Heart left ventricle (tissue), 16 donors: ENCODE results near the gene TECPR2. TPM values are rescaled to one million over a fixed set of nuclear protein-coding genes. Genes with fewer than 3 reads are reported as not detected.

Experiments used
- ATAC-seq, 4 donors: fragments of 200-7000 bp; cut with Tn5 transposase; one replicate each; pipeline ENCODE4 v1.9.1; 2020 to 2022; ENCODE audit warnings: moderate library complexity in 4 of 4, mild to moderate bottlenecking in 3 of 4, moderate number of reproducible peaks in 1 of 4
- DNase-seq, 5 donors: peaks; one replicate each; pipeline ENCODE4 v3.0.0-alpha.2; 2020
- H3K27ac ChIP-seq, 12 donors: fragments of 200-600 bp; sonication (generic) in 4 of 12; one replicate each; pipeline versions ENCODE4 v1.5.0 to v1.8.0; 2016 to 2022; ENCODE audit warnings: mild to moderate bottlenecking in 2 of 12
- H3K27me3 ChIP-seq, 9 donors: fragments of 200-600 bp; sonication (generic) in 2 of 9; one replicate each; pipeline versions ENCODE4 v1.5.1 to v1.8.0; 2016 to 2022; ENCODE audit warnings: mild to moderate bottlenecking in 3 of 9
- H3K36me3 ChIP-seq, 9 donors: fragments of 200-600 bp; sonication (generic) in 2 of 9; one replicate each; pipeline versions ENCODE4 v1.5.0 to v1.8.0; 2018 to 2022; ENCODE audit warnings: mild to moderate bottlenecking in 2 of 9
- H3K4me1 ChIP-seq, 12 donors: fragments of 200-600 bp; sonication (generic) in 4 of 12; one replicate each; pipeline versions ENCODE4 v1.5.0 to v1.8.0; 2016 to 2022; ENCODE audit warnings: mild to moderate bottlenecking in 3 of 12
- H3K4me3 ChIP-seq, 12 donors: fragments of 200-600 bp; sonication (generic) in 4 of 12; one replicate each; pipeline versions ENCODE4 v1.5.0 to v1.8.0; 2017 to 2022; ENCODE audit warnings: mild to moderate bottlenecking in 9 of 12, moderate library complexity in 4 of 12
- H3K9me3 ChIP-seq, 12 donors: fragments of 200-600 bp; sonication (generic) in 4 of 12; one replicate each; pipeline versions ENCODE4 v1.5.0 to v1.8.0; 2016 to 2022; ENCODE audit warnings: mild to moderate bottlenecking in 1 of 12
- POLR2A ChIP-seq, 2 donors: fragments of 450-650 bp; IDR thresholded peaks; one replicate each; pipeline ENCODE4 v1.6.1; 2017; ENCODE audit warnings: antibody characterized with exemption in 2 of 2, mild to moderate bottlenecking in 2 of 2, moderate library complexity in 2 of 2
- WGBS, 4 donors: extraction: QIAGEN DNeasy Blood & Tissue Kit in 2 of 4; methylation state at CpG; one replicate each; pipeline versions ENCODE4 v1.1.5 to v1.1.7; 2013 to 2018; 5-methylcytosine and 5-hydroxymethylcytosine counted together
- intact Hi-C, 10 donors: fragments of 100-400 bp; cut with DNase I; formaldehyde crosslinking; loops; one replicate each; pipeline versions ENCODE4 v1.11.1 to v1.14.2; 2022
- polyA plus RNA-seq, 2 donors: library from polyadenylated mRNA; stranded (reverse); fragments of 200-250 nt; gene quantifications; one replicate each; pipeline ENCODE4 v1.2.3, GENCODE V29; 2013
- total RNA-seq, 9 donors: library from RNA; depleted of rRNA in 2 of 9; stranded (reverse); fragments of >200 nt in 2 of 9; fragmentation: NEBNext Ultra II Directional in 3 of 9; extraction: Animal tissue kit (Norgen Biotek cat#: 25700) in 3 of 9; gene quantifications; one replicate each; pipeline versions ENCODE4 v1.1.0 to v1.2.4, GENCODE V29; 2016 to 2023
- TF ChIP-seq, protein P1 (sequence below), 12 donors: fragments of 200-600 bp; sonication (generic) in 4 of 12; IDR thresholded peaks; one replicate each; pipeline versions ENCODE4 v1.5.0 to v1.8.0; 2018 to 2022; ENCODE audit warnings: antibody characterized with exemption in 12 of 12, mild to moderate bottlenecking in 5 of 12
- donor health status: ischemic (EF 13 %, LVEDD 7.1; RV severe dilation, severe dysfunction).
- donor health status: healthy with polysubstance abuse.
- donor health status: DM: no; HTN: yes; CAD: no.
- donor health status: DM: no; HTN: no; CAD: no.
- donor health status: ischemic (EF 25% LVEDD 6.9; RV normal size, moderate dysfunction).
- donor health status: ischemic (EF 25% LVEDD 5.7; RV mildly dilated, moderate dysfunction).
- donor health status: healthy.
- donor health status: DM: yes; HTN: yes; CAD: no.
- donor health status: ischemic (EF 35%, LVEDD 5.7; RV mildly dilated, moderate dysfunction).
- donor health status: nonischemic (EF 11% LVEDD 7.7; RV severe dilation, severe dysfunction).
- donor health status: DM: yes; HTN: yes; CAD: no.
- donor health status: PGD.
- donor health status: ischemic (EF 29% LVEDD 5.4; RV normal size, mild dysfunction).
- donor health status: nonischemic (EF 23%, LVEDD 6.1; RV moderate dilation, normal function).

TECPR2 gene
- total and polyA plus RNA-seq, 11 donors = 9.9 to 30.6 (median 22.3) TPM

DNA sequence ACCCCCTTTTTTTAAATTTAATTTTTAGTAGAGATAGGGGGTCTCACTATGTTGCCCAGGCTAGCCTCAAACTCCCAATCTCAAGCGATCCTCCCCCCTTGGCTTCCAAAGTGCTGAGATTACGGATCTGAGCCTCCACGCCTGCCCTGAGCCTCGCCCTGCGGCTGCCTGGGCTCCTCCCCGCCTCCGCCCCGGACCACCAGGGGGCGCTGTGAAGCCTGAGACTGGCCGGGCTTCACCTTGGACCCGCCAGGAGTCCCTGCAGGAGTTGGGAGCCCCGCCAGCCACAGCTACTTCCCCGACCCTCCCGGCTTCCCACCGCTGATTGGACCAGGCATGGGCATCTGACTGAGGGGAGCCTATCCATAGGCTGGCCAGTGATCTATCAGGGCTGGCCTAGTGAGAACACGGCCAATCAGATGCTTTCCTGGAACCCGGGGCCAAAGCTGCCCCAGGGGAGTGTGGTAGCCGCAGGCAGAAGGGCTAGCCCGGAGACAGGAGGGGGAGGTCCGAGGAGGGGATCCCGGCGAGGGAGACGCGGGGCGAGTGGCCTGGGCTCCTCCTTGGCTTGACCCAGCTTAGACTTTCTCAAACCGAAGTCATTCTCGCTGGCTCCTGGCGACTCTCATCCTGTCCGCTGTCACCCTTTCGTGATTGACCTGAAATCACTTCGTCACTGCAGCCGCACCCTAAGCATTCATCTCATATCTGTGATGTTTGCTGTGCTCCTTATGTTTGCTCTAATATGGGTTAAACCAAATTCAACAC lies 161.9 kb downstream of the TECPR2 start:
- Histone ChIP-seq H3K36me3 (no peaks in the 10 kb centered on the region), H3K4me3 (peak overlapping the region; percentile 38 to 73 (median 63)), H3K27ac (peak overlapping the region; percentile 63 to 89 (median 81)), H3K27me3 (no peaks in the 10 kb centered on the region), H3K9me3 (no peaks in the 10 kb centered on the region), H3K4me1 (peaks cover 0 to 28% (median 8%) of the 10 kb centered on the region in 12 donors)
- intact Hi-C loops = loop anchor here (1.0 to 10.0 kb wide), 12 partner anchors 63 to 390 kb away; partner anchors contain the start of gene RCOR1 (in 6 of the 10)
- ATAC-seq (peak; percentile 97 to 99 (median 99)), DNase-seq (peak; percentile 99 to 100 (median 100))
- WGBS, 4 donors = 0 to 1% (median 1%) methylated on average over 25 to 32 of the region's 32 CpGs
- TF ChIP-seq, protein P1, sequence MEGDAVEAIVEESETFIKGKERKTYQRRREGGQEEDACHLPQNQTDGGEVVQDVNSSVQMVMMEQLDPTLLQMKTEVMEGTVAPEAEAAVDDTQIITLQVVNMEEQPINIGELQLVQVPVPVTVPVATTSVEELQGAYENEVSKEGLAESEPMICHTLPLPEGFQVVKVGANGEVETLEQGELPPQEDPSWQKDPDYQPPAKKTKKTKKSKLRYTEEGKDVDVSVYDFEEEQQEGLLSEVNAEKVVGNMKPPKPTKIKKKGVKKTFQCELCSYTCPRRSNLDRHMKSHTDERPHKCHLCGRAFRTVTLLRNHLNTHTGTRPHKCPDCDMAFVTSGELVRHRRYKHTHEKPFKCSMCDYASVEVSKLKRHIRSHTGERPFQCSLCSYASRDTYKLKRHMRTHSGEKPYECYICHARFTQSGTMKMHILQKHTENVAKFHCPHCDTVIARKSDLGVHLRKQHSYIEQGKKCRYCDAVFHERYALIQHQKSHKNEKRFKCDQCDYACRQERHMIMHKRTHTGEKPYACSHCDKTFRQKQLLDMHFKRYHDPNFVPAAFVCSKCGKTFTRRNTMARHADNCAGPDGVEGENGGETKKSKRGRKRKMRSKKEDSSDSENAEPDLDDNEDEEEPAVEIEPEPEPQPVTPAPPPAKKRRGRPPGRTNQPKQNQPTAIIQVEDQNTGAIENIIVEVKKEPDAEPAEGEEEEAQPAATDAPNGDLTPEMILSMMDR (IDR thresholded peaks at IDR 0.05) = peak; percentile 97 to 100 (median 99)
- peak in 1 of 2 donors; percentile 70 for TF ChIP-seq POLR2A (IDR thresholded peaks at IDR 0.05)

DNA sequence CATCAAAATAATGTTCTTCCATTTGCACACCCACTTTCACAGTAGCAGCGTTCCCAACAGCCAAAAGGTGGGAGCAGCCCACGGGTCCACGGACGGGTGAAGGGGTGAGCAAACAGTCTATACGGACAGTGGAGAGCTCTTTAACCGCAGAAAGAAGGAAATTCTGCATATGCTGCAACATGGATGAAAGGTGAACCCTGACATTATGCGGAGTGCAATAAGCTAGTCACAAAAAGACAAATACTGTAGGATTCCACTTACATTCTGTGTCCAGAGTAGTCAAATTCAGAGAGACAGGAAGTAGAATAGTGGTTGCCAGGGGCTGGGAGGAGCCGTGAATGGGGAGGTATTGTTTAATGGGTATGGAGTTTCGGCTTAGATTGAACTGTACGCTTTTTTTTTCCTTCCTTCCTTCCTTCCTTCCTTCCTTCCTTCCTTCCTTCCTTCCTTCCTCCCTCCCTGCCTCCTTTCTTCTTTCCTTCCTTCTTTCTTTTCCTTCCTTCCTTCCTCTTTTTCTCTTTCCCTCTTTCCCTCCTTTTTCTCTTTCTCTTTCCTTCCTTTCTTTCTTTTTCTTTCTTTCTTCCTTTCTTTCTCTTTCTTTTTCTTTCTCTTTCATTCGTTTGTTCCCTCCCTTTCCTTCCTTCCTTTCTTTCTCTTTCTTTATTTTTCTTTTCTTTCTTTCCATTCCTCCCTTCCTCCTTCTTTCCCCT lies 162.6 kb downstream of the TECPR2 start:
- Histone ChIP-seq H3K27me3 (no peaks in the 10 kb centered on the region), H3K4me1 (peaks cover 0 to 28% (median 8%) of the 10 kb centered on the region in 12 donors), H3K4me3 (peak overlapping the region; percentile 38 to 73 (median 63)), H3K36me3 (no peaks in the 10 kb centered on the region), H3K9me3 (no peaks in the 10 kb centered on the region), H3K27ac (peak overlapping the region; percentile 63 to 89 (median 81))
- intact Hi-C loops = loop anchor here (2.0 to 10.0 kb wide), 11 partner anchors 62 to 389 kb away; partner anchors contain the start of gene RCOR1 (in 4 of the 10)
- DNase-seq (peak in 1 of 5 donors; percentile 44), ATAC-seq (peak in 3 of 4 donors; percentile 15 to 32 (median 15))
- no peak for TF ChIP-seq POLR2A (IDR thresholded peaks at IDR 0.05)
- TF ChIP-seq, protein P1 (IDR thresholded peaks at IDR 0.05) = no peak
- WGBS, 4 donors = 5 to 9% (median 6%) methylated on average over 11 of the region's 11 CpGs

DNA sequence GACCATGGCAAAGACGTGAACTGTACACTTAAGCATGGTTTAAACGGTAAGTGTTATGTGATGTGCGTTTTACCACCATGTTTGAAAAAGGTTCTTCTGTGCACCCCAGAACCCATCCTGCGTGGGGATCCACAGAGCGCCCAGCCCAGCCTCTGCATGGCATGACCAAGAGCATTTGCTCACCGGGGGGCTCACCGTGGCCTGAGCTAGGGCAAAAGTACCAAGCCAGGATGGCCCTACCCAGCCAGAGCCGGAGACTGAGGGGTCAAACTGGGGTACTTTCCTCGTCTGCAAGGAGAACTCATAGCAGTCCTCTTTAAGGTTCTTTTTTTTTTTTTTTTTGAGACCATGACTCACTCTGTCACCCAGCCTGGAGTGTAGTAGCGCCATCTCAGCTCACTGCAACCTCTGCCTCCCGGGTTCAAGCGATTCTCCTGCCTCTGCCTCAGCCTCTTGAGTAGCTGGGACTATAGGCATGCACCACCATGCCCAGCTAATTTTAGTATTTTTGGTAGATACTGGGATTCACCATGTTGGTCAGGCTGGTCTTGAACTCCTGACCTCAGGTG lies 163.3 kb downstream of the TECPR2 start:
- no peaks in the 10 kb centered on the region for H3K36me3 ChIP-seq
- H3K9me3 ChIP-seq = no peaks in the 10 kb centered on the region
- H3K4me3 ChIP-seq = peak overlapping the region in 1 of 12 donors; percentile 64
- DNase-seq (peak in 1 of 5 donors; percentile 29), ATAC-seq (no peak)
- peaks cover 0 to 28% (median 8%) of the 10 kb centered on the region in 12 donors for H3K4me1 ChIP-seq
- no peak for TF ChIP-seq POLR2A (IDR thresholded peaks at IDR 0.05)
- TF ChIP-seq, protein P1 (IDR thresholded peaks at IDR 0.05) = no peak
- H3K27ac ChIP-seq = peak overlapping the region in 2 of 12 donors; percentile 82 to 86
- intact Hi-C loops = loop anchor here (2.0 to 10.0 kb wide), 11 partner anchors 61 to 389 kb away; partner anchors contain the start of gene RCOR1 (in 4 of the 10)
- H3K27me3 ChIP-seq = no peaks in the 10 kb centered on the region
- 83 to 91% (median 90%) methylated on average over 12 of the region's 12 CpGs for WGBS, 4 donors
